ENCODE measurements around the gene MROH7. TPM values are rescaled to one million over a fixed set of nuclear protein-coding genes. Genes with fewer than 3 reads are reported as not detected.
"Not testable (repeated sequence)": the region's sequence is repeated elsewhere in the genome, so short reads cannot be mapped to it uniquely, and the experiment has no call there.

The MROH7 gene
- total RNA-seq, 2 donors from 2014 or later = 15.9 to 20.4 TPM

GRCh38 chr1:54619749-54620148, 21.8 kb upstream of the MROH7 start:
- no peak overlapping the region for H3K27ac ChIP-seq
- H3K4me3 ChIP-seq = no peak overlapping the region
- no peaks in the 10 kb centered on the region for H3K4me1 ChIP-seq (ENCODE audit: control insufficient read depth in 1 of 2, low read depth in 2 of 2)
- H3K27me3 ChIP-seq (replicated peaks; ENCODE audit: insufficient read depth) = no peaks in the 10 kb centered on the region
- ATAC-seq (ENCODE audit: insufficient number of reproducible peaks, low FRiP score, low read depth) (no peak), DNase-seq (ENCODE audit: low spot score) (no peak)
- H3K36me3 ChIP-seq = no peaks in the 10 kb centered on the region
- H3K9me3 ChIP-seq = no peaks in the 10 kb centered on the region
- no peak for TF ChIP-seq CTCF (IDR thresholded peaks at IDR 0.05)

GRCh38 chr1:54623216-54624007, 18.2 kb upstream of the MROH7 start, which contains the start of gene FAM151A:
FAM151A (minus strand) TSS chr1:54623525; CDS start chr1:54623395, 130 bp downstream.
- DNase-seq (ENCODE audit: low spot score) (no peak), ATAC-seq (ENCODE audit: insufficient number of reproducible peaks, low FRiP score, low read depth) (no peak)
- Histone ChIP-seq H3K4me1 (ENCODE audit: control insufficient read depth in 1 of 2, low read depth in 2 of 2) (no peaks in the 10 kb centered on the region), H3K36me3 (no peaks in the 10 kb centered on the region), H3K27ac (no peak within 1 kb of the TSS), H3K27me3 (replicated peaks; ENCODE audit: insufficient read depth) (no peaks in the 10 kb centered on the region), H3K4me3 (no peak within 1 kb of the TSS), H3K9me3 (no peaks in the 10 kb centered on the region)
- no peak for TF ChIP-seq CTCF (IDR thresholded peaks at IDR 0.05)

- ATAC-seq (ENCODE audit: insufficient number of reproducible peaks, low FRiP score, low read depth) (no peak), DNase-seq (ENCODE audit: low spot score) (no peak)
- Histone ChIP-seq H3K36me3 (no peaks in the 10 kb centered on the region), H3K27me3 (replicated peaks; ENCODE audit: insufficient read depth) (no peaks in the 10 kb centered on the region), H3K27ac (no peak overlapping the region), H3K4me1 (ENCODE audit: control insufficient read depth in 1 of 2, low read depth in 2 of 2) (no peaks in the 10 kb centered on the region), H3K9me3 (no peaks in the 10 kb centered on the region), H3K4me3 (no peak overlapping the region)
- TF ChIP-seq CTCF (IDR thresholded peaks at IDR 0.05) = no peak
Observed at GRCh38 chr1:54624466-54625464, 16.8 kb upstream of the MROH7 start.

GRCh38 chr1:54627196-54627595, 14.4 kb upstream of the MROH7 start:
- no peak overlapping the region for H3K27ac ChIP-seq
- no peaks in the 10 kb centered on the region for H3K4me1 ChIP-seq (ENCODE audit: control insufficient read depth in 1 of 2, low read depth in 2 of 2)
- H3K27me3 ChIP-seq (replicated peaks; ENCODE audit: insufficient read depth) = no peaks in the 10 kb centered on the region
- no peak overlapping the region for H3K4me3 ChIP-seq
- H3K36me3 ChIP-seq = no peaks in the 10 kb centered on the region
- no peak for TF ChIP-seq CTCF (IDR thresholded peaks at IDR 0.05)
- ATAC-seq (ENCODE audit: insufficient number of reproducible peaks, low FRiP score, low read depth) (no peak), DNase-seq (ENCODE audit: low spot score) (no peak)
- no peaks in the 10 kb centered on the region for H3K9me3 ChIP-seq

GRCh38 chr1:54635804-54636203, 5.8 kb upstream of the MROH7 start:
- not testable (repeated sequence) for H3K27ac ChIP-seq; H3K9me3 ChIP-seq; H3K4me1 ChIP-seq (ENCODE audit: control insufficient read depth in 1 of 2, low read depth in 2 of 2); H3K36me3 ChIP-seq; DNase-seq (ENCODE audit: low spot score); H3K27me3 ChIP-seq (replicated peaks; ENCODE audit: insufficient read depth); ATAC-seq (ENCODE audit: insufficient number of reproducible peaks, low FRiP score, low read depth); H3K4me3 ChIP-seq

- not testable (repeated sequence) for H3K36me3 ChIP-seq; H3K27ac ChIP-seq; ATAC-seq (ENCODE audit: insufficient number of reproducible peaks, low FRiP score, low read depth); DNase-seq (ENCODE audit: low spot score); H3K4me3 ChIP-seq; H3K4me1 ChIP-seq (ENCODE audit: control insufficient read depth in 1 of 2, low read depth in 2 of 2); H3K9me3 ChIP-seq; H3K27me3 ChIP-seq (replicated peaks; ENCODE audit: insufficient read depth)
Observed at GRCh38 chr1:54636461-54637446, 4.8 kb upstream of the MROH7 start.
